Progenitor cell of endocrine pancreas (in vitro differentiated cells): ENCODE measurements around the gene HOXA10. TPM values are rescaled to one million over a fixed set of nuclear protein-coding genes. Genes with fewer than 3 reads are reported as not detected.
A peak's percentile ranks its signal among the peaks of the same experiment; 100 is the strongest.

Source experiments
- DNase-seq: peaks from one replicate; pipeline ENCODE4 v3.0.0; 2021; ENCODE audit warnings: low spot score; ENCODE audit not compliant: unreplicated experiment
- H3K27ac Mint-ChIP-seq: 2 replicates; pipeline ENCODE4 v1.8.0; 2021; ENCODE audit warnings: mild to moderate bottlenecking, moderate library complexity, mixed read lengths
- H3K27me3 Mint-ChIP-seq: 2 replicates; pipeline ENCODE4 v1.8.0; 2021; ENCODE audit warnings: mixed read lengths
- H3K36me3 Mint-ChIP-seq: 2 replicates; pipeline ENCODE4 v1.8.0; 2022; ENCODE audit warnings: mixed read lengths; ENCODE audit not compliant: insufficient read depth
- H3K4me1 Mint-ChIP-seq: 2 replicates; pipeline ENCODE4 v1.8.0; 2021; ENCODE audit warnings: low read depth, mixed read lengths
- H3K4me3 Mint-ChIP-seq: 2 replicates; pipeline ENCODE4 v1.8.0; 2021; ENCODE audit warnings: low read depth, mild to moderate bottlenecking, moderate library complexity, mixed read lengths
- H3K9me3 Mint-ChIP-seq: 2 replicates; pipeline ENCODE4 v1.8.0; 2021; ENCODE audit warnings: low read depth, mixed read lengths
- CTCF ChIP-seq: fragments of 200-600 bp; sonication (generic); IDR thresholded peaks from one replicate; pipeline ENCODE4 v1.5.0; 2021; ENCODE audit warnings: antibody characterized with exemption, mild to moderate bottlenecking; ENCODE audit not compliant: unreplicated experiment
- total RNA-seq: library from RNA; stranded (reverse); gene quantifications from 2 replicates; pipeline ENCODE4 v1.2.1, GENCODE V29; 2021

HOXA10 gene
- total RNA-seq, 1 donor from 2014 or later: not detected

- H3K9me3 Mint-ChIP-seq: no peaks in the 10 kb centered on the region
- H3K36me3 Mint-ChIP-seq: no peaks in the 10 kb centered on the region
- TF ChIP-seq CTCF: no peak
- H3K27ac Mint-ChIP-seq: no peak overlapping the region
- H3K4me3 Mint-ChIP-seq: peak overlapping the region; percentile 21
- peaks cover 99% of the 10 kb centered on the region for H3K27me3 Mint-ChIP-seq
- DNase-seq: no peak
- H3K4me1 Mint-ChIP-seq: peaks cover 7% of the 10 kb centered on the region
These were observed 6.6 kb upstream of the HOXA10 start for GRCh38 chr7:27180431-27181420.

- peaks cover 99% of the 10 kb centered on the region for H3K27me3 Mint-ChIP-seq
- DNase-seq: peak; percentile 68
- peak; percentile 94 for TF ChIP-seq CTCF
- H3K4me1 Mint-ChIP-seq: peaks cover 7% of the 10 kb centered on the region
- peak overlapping the region; percentile 5 for H3K27ac Mint-ChIP-seq
- H3K36me3 Mint-ChIP-seq: no peaks in the 10 kb centered on the region
- peak overlapping the region; percentile 21 for H3K4me3 Mint-ChIP-seq
- H3K9me3 Mint-ChIP-seq: no peaks in the 10 kb centered on the region
These were observed 5.6 kb upstream of the HOXA10 start for GRCh38 chr7:27179503-27180430.

GRCh38 chr7:27179030-27179429 is 4.9 kb upstream of the HOXA10 start:
- TF ChIP-seq CTCF: no peak
- Mint-ChIP-seq H3K9me3 (no peaks in the 10 kb centered on the region), H3K27ac (peak overlapping the region; percentile 69), H3K4me1 (peaks cover 7% of the 10 kb centered on the region), H3K36me3 (no peaks in the 10 kb centered on the region), H3K4me3 (no peak overlapping the region), H3K27me3 (peaks cover 98% of the 10 kb centered on the region)
- DNase-seq: no peak

- H3K9me3 Mint-ChIP-seq: no peaks in the 10 kb centered on the region
- peaks cover 7% of the 10 kb centered on the region for H3K4me1 Mint-ChIP-seq
- H3K36me3 Mint-ChIP-seq: no peaks in the 10 kb centered on the region
- DNase-seq: no peak
- TF ChIP-seq CTCF: no peak
- no peak overlapping the region for H3K27ac Mint-ChIP-seq
- peaks cover 92% of the 10 kb centered on the region for H3K27me3 Mint-ChIP-seq
- no peak overlapping the region for H3K4me3 Mint-ChIP-seq
These were observed 4.2 kb upstream of the HOXA10 start for GRCh38 chr7:27178366-27178765.

- no peak for TF ChIP-seq CTCF
- peaks cover 89% of the 10 kb centered on the region for H3K27me3 Mint-ChIP-seq
- H3K4me3 Mint-ChIP-seq: no peak overlapping the region
- no peak overlapping the region for H3K27ac Mint-ChIP-seq
- no peaks in the 10 kb centered on the region for H3K36me3 Mint-ChIP-seq
- H3K9me3 Mint-ChIP-seq: no peaks in the 10 kb centered on the region
- H3K4me1 Mint-ChIP-seq: peaks cover 7% of the 10 kb centered on the region
- no peak for DNase-seq
These were observed 3.7 kb upstream of the HOXA10 start for GRCh38 chr7:27177795-27178320.
